NCI-H1105 treated with DMSO at 0.1 percent for 48 hours (cell line): ENCODE measurements around the gene SLC30A2.

Source experiments
- DNase-seq: peaks from one replicate; lab custom pipeline; 2025; lab: John Stamatoyannopoulos, UW

The SLC30A2 gene

GRCh38 chr1:26022404-26022779, 23.5 kb downstream of the SLC30A2 start:
- DNase-seq = no peak

- no peak for DNase-seq
Measured at GRCh38 chr1:26021647-26022403, 24.1 kb downstream of the SLC30A2 start, which contains the start of gene EXTL1. TSS of gene EXTL1 (plus strand) at chr1:26021775. CDS start at chr1:26022647, 872 bp downstream.

DNA sequence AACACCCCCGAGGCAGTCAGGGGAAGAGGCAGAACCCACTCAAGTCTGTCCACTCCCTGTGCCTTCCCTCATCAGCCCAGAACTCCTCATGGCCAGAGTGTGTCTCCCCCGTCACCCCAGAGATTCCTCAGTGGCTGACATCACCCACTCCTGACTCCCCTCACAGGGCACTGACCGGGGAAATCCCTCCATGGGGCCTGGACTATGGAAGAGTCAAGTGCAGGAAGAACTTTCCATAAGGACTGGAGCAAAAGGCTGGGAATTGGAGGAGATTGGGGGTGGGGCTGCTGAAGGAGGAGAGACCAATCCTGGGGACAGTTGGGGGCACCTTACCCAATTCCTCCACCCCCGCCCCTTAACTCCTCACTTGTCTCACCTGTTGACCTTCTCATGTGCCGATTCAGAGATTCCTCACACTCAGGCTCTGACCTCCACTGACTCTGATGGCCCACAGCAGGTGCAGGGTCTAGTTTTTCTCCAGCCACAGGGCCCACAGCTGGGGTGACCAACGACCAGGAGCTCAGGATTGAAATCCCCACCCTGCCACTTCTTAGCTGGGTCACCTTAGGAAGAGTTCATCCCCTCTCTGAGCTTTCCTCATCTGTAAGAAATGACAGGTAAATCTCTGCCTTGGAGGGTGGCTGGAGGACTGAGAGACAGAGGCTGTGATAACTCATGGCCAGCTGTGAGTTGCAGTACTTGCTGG, 24.8 kb downstream of the SLC30A2 start:
- DNase-seq = no peak

GRCh38 chr1:26020330-26020768, 25.6 kb downstream of the SLC30A2 start:
- no peak for DNase-seq

- no peak for DNase-seq
Measured at GRCh38 chr1:26019641-26020315, 26.1 kb downstream of the SLC30A2 start.

- DNase-seq = no peak
Measured at GRCh38 chr1:26017606-26018005, 28.3 kb downstream of the SLC30A2 start.

- DNase-seq = no peak
Measured at GRCh38 chr1:26016953-26017545, 28.9 kb downstream of the SLC30A2 start.

DNA sequence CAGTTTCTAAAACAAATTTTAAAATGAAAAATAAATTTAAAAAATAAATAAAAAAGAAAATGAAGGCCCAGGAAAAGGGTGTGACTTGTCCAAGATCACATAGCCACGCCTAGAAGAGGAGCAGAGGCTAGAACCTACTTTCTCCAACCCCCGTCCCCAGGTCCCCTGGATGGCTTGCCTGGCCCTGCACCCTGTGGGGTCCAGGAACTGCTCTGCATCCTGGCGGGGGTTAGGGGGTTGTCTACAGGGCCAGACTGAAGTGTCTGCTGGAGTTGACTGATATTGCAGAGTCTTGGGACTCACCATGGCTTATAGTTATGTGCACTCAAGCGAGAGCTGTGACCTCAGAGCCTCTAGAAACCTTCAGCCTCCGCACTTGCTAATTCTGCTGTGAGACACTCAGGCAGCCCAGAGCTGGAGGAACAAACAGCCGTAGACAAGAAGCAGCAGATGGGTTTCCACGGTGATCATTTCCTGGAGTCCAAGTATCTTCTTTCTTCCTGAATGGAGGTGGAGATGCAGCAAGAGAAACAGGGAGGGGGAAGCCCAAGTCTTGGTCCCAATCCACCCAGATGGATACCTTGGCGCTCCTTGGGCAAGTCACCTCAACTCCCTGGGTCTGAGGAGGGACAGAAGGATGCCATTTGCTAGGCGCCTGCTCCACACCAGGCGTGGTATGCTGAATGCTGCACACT, 29.5 kb downstream of the SLC30A2 start:
- DNase-seq = no peak

DNA sequence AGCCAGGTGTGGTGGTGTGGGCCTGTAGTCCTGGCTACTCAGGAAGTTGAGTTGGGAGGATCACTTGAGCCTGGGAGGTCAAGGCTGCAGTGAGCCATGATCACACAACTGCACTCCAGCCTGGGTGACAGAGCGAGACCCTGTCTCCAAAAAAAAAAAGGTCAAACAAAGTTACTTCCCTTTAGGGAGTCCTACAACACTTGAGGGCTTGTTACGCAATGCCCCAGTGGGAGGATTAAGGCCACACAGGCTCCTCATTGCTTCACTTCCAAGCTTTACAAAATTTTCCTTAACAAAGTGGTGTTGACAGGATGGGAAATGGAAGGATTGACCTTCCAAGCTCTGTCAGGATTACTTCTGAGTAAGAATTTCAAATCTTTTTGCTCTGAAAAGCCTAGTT, 30.6 kb downstream of the SLC30A2 start:
- no peak for DNase-seq

DNA sequence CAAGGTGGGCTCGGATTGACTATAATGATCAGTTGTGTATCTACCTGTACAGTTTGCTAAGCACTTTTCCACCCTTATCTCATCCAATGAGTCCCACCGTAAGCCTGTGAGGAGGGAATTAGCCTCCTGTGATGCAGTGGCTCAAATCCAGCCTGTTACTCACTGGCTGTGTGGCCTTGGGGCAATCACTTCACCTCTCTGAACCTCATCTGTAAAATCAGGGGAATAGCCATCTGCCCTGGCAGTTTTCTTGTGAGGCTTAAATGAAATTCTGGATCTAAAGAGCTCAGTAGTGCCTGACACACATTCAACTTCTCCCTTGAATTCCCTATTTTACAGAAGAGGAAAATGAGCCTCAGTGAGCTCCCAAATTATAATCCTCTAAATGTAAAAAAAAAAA, 31.7 kb downstream of the SLC30A2 start:
- DNase-seq = no peak

DNA sequence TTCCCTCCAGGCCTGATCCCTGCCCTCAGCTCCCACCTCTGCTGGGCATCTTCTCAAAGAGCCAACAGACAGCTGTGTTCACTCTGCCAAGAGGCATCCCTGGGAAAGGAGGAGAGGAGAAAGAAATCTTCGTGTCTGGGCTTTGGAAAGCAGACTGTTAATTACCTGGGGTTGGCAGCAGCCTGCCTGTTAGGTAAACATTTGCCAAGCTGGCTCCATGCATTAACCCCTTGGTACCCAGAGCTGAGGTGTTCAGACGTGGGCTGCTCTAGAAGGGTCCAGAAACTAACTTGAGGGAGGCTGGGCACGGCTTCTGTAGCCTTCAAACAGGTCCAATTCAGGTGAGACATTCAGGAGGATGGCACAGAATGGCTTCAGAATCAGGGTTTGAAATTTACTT, 33.1 kb downstream of the SLC30A2 start:
- peak; percentile 51 for DNase-seq

GRCh38 chr1:26010825-26011224, 35.1 kb downstream of the SLC30A2 start:
- DNase-seq = no peak

DNA sequence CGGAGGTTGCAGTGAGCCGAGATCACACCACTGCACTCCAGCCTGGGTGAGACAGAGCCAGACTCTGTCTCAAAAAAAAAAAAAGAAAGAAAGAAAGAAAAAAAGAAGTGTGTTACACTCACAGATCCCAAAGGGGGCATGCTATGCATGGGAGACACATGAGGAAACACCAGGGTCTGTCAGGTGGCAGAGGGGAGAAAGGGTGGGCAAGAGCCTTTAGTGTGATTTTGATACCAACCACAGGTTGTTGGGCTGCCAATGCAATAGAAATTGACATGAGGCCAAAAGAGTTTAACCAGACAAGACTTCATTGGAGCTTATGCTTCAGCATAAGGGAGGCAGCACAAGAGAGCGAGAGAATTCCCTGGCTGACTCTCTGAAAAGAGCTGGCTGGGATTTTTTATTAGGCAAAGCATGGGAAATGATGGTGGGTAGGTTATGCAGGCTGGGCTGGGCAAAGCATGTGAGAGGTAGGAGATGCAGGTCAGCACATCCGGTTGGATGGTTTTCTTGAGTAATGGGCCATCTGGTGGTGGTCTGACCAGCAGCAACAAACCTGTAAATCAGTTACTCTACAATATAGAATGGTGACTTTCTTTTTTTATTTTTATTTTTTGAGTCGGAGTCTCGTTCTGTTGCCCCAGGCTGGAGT, 36.0 kb downstream of the SLC30A2 start:
- DNase-seq = peak; percentile 7

DNA sequence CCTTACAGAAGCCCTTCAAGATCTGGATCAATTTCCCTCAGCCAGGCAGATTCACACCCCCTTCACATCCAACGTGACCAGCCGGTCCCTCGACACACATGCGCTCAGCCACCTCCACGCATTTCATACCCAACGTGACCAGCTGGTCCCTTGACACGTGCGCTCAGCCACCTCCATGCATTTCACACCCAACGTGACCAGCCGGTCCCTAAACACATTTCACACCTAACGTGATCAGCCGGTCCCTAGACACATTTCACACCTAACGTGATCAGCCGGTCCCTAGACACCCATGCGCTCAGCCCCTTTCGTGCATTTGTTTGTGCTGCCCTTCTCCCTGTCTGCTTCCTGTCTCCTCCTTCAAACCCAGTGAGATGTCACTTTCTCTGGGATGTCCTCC, 39.2 kb downstream of the SLC30A2 start:
- DNase-seq = no peak

GRCh38 chr1:26005434-26006105, 40.3 kb downstream of the SLC30A2 start:
- no peak for DNase-seq

DNA sequence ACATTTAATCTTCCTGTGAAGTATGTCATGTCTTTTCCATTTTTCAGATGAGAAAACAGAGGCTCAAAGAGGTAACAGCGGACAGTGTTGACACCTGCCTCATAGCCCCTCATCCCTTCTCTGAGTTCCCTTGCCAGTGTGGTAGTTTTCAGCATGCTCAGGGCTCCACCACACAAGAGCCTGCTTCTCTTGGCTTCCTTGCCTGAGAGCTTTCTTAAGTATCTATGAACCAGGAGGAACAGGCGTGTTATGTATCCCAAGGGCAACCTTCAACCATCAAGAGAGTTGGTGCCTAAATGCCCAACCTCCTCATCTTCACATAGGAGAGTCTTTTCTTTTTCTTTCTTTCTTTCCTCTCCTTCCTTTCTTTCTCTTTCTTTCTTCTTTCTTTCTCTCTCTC, 42.2 kb downstream of the SLC30A2 start:
- no peak for DNase-seq

DNA sequence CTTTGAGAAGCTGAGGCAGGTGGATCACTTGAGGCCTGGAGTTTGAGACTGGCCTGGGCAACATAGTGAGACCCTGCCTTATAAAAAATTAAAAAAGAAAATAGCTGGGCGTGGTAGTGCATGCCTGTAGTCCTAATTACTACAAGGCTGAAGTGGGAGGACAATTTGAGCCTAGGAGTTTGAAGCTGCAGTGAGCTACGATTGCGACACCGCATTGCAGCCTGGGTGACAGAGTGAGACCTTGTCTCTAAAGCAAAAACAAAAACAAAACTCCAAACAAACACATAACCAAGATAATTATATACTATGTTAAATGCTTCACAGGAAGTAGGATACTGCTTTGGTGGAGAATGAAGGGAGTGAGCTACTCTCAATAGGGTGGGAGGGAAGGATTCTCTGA, 42.7 kb downstream of the SLC30A2 start:
- no peak for DNase-seq

GRCh38 chr1:25999041-25999800, 46.7 kb downstream of the SLC30A2 start:
- DNase-seq = no peak

DNA sequence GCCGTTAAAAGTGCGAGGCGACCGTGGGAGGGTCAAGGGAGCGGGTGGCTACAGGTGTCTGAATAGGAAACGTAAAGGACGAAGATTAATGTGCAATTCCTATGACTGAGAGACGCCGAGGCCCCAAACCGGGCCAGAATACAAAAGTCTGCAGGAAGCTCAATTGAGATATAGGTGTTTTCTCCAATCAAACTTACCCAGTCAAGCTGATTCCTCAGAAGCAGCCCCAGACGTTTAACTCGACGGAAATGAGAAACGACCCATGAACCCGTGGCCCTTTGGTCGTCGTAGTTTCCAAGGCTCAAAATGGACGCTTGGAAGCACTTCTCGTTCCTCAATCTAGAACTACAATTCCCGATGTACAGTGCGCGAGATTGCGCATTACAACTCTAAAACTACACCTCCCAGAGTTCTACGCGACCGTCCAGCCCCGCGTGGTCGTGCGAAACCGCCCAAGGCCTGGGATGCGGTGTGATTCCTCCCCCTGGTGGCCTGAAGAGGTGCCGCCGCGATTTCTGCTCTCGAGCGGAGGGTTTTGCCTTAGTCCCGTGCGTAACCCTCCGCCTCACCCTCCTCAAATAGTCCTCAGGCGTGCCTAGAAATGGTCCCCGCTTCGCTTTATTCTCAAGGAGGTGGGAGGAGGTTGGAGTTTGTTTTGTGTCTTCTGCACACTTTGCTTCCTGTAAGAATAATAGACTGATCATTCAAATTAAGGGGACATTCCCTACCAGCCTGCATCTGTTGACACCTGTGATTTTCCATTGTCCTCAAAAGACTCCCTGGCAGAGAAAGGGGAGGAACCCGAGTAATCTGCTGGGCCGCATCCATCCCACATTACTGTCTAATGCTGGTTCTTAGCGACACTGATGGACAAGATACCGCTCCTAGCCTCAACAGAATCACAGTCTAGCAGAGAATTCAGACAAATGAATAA, 47.8 kb downstream of the SLC30A2 start, which contains the start of gene PAFAH2:
Gene PAFAH2 (minus strand): TSS at position 236 of the 934 bp plus-strand sequence. CDS start 7,247 bp downstream, outside the sequence.
- DNase-seq = peak; percentile 99
